GM12878 (cell line): ENCODE measurements around the gene POLR3E.

Source experiments
- ATF7 ChIP-seq: fragments of 450-650 bp; IDR thresholded peaks from 2 replicates; pipeline ENCODE4 v1.6.1; 2016; ENCODE audit warnings: low read depth, mild to moderate bottlenecking
- BMI1 ChIP-seq: fragments of 450-650 bp; IDR thresholded peaks from 2 replicates; pipeline ENCODE4 v1.6.1; 2016; ENCODE audit warnings: mild to moderate bottlenecking, moderate library complexity, borderline replicate concordance
- BRCA1 ChIP-seq: IDR thresholded peaks from 2 replicates; pipeline ENCODE4 v1.6.1; 2011; ENCODE audit warnings: low read depth, low read length, improper control_type of control experiment
- ETV6 ChIP-seq, 2 experiments: fragments of 450-650 bp in 1 of 2; IDR thresholded peaks in 1 of 2; conservative IDR thresholded peaks in 1 of 2; 2 replicates each; pipeline ENCODE4 v1.6.1; 2014; ENCODE audit warnings: antibody characterized with exemption in 1 of 2, borderline replicate concordance in 1 of 2, low read depth in 1 of 2, mild to moderate bottlenecking in 1 of 2, moderate library complexity in 1 of 2
- FOXM1 ChIP-seq: IDR thresholded peaks from 2 replicates; pipeline ENCODE4 v1.6.1; 2012; ENCODE audit warnings: low read depth, mild to moderate bottlenecking, inconsistent platforms, low read length, moderate library complexity
- MTA2 ChIP-seq: fragments of 450-650 bp; IDR thresholded peaks from 2 replicates; pipeline ENCODE4 v1.6.1; 2016; ENCODE audit warnings: low read depth, mild to moderate bottlenecking, moderate library complexity
- MYB ChIP-seq: fragments of 150-350 bp; IDR thresholded peaks from 2 replicates; pipeline ENCODE4 v1.6.1; 2014; ENCODE audit warnings: mild to moderate bottlenecking, low read depth, low read length, borderline replicate concordance
- NFIC ChIP-seq: IDR thresholded peaks from 2 replicates; pipeline ENCODE4 v1.6.1; 2012; ENCODE audit warnings: low read depth, mild to moderate bottlenecking, inconsistent platforms, low read length, moderate library complexity
- POLR2AphosphoS5 ChIP-seq: IDR thresholded peaks from 2 replicates; pipeline ENCODE4 v1.6.1; 2011; ENCODE audit warnings: mild to moderate bottlenecking, low read length, inconsistent platforms
- SIX5 ChIP-seq: IDR thresholded peaks from 2 replicates; pipeline ENCODE4 v1.6.1; 2011; ENCODE audit warnings: mild to moderate bottlenecking, low read depth, low read length, moderate library complexity; ENCODE audit not compliant: severe bottlenecking
- TAF1 ChIP-seq: IDR thresholded peaks from 2 replicates; pipeline ENCODE4 v1.6.1; 2011; ENCODE audit warnings: mild to moderate bottlenecking, low read depth, low read length, borderline replicate concordance
- ZNF24 ChIP-seq: fragments of 450-650 bp; IDR thresholded peaks from 2 replicates; pipeline ENCODE4 v1.6.1; 2017; ENCODE audit warnings: antibody characterized with exemption, mild to moderate bottlenecking
- TF ChIP-seq, protein P1 (sequence below), 3 experiments: IDR thresholded peaks in 2 of 3; conservative IDR thresholded peaks in 1 of 3; 2 replicates each; pipeline ENCODE4 v1.5.1; 2011; ENCODE audit warnings: low read depth in 3 of 3, low read length in 3 of 3, mild to moderate bottlenecking in 3 of 3, control low read depth in 2 of 3, moderate library complexity in 2 of 3, inconsistent platforms in 1 of 3, mixed read lengths in 1 of 3; ENCODE audit not compliant: control insufficient read depth in 2 of 3, insufficient read depth in 1 of 3; ENCODE audit errors: extremely low read depth in 1 of 3

DNA sequence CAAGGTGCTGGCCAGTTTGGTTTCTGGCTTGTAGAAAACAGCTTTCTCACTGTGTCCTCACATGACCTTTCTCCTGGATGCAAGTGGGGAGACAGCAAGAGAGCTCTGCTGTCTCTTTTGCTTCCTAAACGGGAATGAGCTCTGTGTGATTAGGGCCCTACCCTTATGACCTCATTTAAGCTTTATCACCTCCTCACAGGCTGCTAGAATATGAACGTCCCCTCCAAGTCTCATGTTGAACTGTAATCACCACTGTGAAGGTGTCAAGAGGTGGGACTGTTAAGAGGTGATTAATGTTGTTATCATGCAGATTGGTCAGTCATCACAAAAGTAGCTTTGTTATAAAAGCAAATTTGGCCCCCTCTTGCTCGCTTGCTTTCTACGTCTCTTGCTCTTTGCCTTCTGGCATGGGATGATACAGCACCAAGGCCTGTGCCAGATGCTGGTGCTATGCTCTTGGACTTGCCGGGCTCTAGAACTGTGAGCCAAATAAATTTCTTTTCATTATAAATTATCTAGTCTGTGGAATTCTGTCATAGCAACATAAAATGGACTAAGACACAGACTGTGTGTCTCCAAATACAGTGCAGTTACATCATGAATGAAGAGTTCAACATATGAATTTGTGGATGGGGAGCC, 14.8 kb upstream of the POLR3E start:
- TF ChIP-seq ATF7 (no peak), NFIC (no peak), MYB (no peak), BMI1 (no peak), ETV6 (conservative IDR thresholded peaks at IDR 0.05 in 1 of 2, IDR thresholded peaks at IDR 0.05 in 1 of 2; ENCODE audit: borderline replicate concordance in 1 of 2, low read depth in 1 of 2) (no peak), BRCA1 (no peak), TAF1 (no peak), ZNF24 (no peak), SIX5 (no peak), MTA2 (no peak), POLR2AphosphoS5 (no peak), FOXM1 (no peak)
- TF ChIP-seq, protein P1, sequence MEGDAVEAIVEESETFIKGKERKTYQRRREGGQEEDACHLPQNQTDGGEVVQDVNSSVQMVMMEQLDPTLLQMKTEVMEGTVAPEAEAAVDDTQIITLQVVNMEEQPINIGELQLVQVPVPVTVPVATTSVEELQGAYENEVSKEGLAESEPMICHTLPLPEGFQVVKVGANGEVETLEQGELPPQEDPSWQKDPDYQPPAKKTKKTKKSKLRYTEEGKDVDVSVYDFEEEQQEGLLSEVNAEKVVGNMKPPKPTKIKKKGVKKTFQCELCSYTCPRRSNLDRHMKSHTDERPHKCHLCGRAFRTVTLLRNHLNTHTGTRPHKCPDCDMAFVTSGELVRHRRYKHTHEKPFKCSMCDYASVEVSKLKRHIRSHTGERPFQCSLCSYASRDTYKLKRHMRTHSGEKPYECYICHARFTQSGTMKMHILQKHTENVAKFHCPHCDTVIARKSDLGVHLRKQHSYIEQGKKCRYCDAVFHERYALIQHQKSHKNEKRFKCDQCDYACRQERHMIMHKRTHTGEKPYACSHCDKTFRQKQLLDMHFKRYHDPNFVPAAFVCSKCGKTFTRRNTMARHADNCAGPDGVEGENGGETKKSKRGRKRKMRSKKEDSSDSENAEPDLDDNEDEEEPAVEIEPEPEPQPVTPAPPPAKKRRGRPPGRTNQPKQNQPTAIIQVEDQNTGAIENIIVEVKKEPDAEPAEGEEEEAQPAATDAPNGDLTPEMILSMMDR (IDR thresholded peaks at IDR 0.05 in 2 of 3, conservative IDR thresholded peaks at IDR 0.05 in 1 of 3; ENCODE audit: control insufficient read depth in 2 of 3, extremely low read depth in 1 of 3, insufficient read depth in 1 of 3, low read depth in 3 of 3, low read length in 3 of 3): no peak
